NB4 (cell line): Measurements from ENCODE around the gene KIDINS220.

Experiments used
- DNase-seq: peaks from one replicate; pipeline ENCODE4 v3.0.0; 2010; ENCODE audit warnings: low read depth
- H3K4me3 ChIP-seq: one replicate; pipeline ENCODE4 v1.5.1; 2011; ENCODE audit warnings: mild to moderate bottlenecking, low read depth, low read length, moderate library complexity
- CTCF ChIP-seq: IDR thresholded peaks from one replicate; pipeline ENCODE4 v1.5.1; 2012; ENCODE audit warnings: low read depth, low read length
- MAX ChIP-seq: IDR thresholded peaks from 2 replicates; pipeline ENCODE4 v1.6.1; 2011; ENCODE audit warnings: low read depth, low read length
- MYC ChIP-seq: IDR thresholded peaks from 2 replicates; pipeline ENCODE4 v1.6.1; 2011; ENCODE audit warnings: low read depth, low read length
- POLR2A ChIP-seq: IDR thresholded peaks from 2 replicates; pipeline ENCODE4 v1.6.1; 2011; ENCODE audit warnings: mild to moderate bottlenecking; ENCODE audit not compliant: insufficient read length; ENCODE audit errors: extremely low read depth

KIDINS220 gene

GRCh38 chr2:8796315-8796848, 41.0 kb downstream of the KIDINS220 start:
- no peak for DNase-seq
- TF ChIP-seq CTCF, result no peak
- TF ChIP-seq MAX, result no peak
- no peak for TF ChIP-seq MYC
- TF ChIP-seq POLR2A, result no peak
- H3K4me3 ChIP-seq, result no peak overlapping the region

- no peak overlapping the region for H3K4me3 ChIP-seq
- no peak for DNase-seq
- TF ChIP-seq CTCF (no peak), MAX (no peak), POLR2A (no peak), MYC (no peak)
These were observed 42.2 kb downstream of the KIDINS220 start for GRCh38 chr2:8794923-8795825.

DNA sequence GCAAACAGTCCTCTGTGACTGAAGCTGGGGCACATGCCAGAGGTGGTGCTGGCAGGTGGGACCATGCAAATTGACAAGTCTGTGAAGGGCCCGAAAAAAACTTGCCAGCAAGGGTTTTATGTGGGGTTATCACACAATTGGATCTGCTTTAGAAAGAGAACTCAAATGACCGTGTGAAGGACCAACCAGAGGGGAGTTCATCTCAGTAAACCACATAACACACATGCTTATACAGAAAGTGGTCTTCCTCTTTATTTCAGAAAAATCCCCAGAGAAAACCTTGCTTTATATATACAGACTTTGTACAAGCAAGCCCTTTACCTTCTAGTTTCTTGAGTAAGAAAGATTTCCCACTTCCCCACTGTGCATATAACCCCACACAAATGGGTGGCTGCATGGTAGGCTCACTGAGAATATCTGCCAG, 46.7 kb downstream of the KIDINS220 start:
- H3K4me3 ChIP-seq, result no peak overlapping the region
- no peak for TF ChIP-seq MAX
- no peak for TF ChIP-seq POLR2A
- no peak for TF ChIP-seq MYC
- no peak for TF ChIP-seq CTCF
- DNase-seq, result peak; percentile 4

DNA sequence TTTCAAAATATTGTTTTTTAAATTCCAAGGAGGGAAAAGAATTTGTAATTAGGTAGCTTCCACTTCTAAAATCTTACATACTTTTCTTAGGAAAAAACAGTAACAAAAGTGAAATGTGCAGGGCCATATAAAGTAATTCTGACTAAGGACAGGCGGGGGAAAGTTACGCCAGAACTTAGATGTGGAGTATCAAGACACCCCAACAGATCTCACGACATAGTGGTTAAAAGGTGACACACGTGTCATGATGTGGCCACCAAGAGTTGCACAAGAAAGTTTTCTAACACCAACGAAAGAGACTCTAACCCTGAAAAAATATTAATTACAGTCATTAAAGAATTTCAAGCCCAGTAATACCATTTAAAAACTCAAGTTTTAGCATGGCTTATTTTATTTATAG, 51.0 kb downstream of the KIDINS220 start:
- no peak for TF ChIP-seq POLR2A
- H3K4me3 ChIP-seq, result no peak overlapping the region
- DNase-seq, result peak; percentile 49

DNA sequence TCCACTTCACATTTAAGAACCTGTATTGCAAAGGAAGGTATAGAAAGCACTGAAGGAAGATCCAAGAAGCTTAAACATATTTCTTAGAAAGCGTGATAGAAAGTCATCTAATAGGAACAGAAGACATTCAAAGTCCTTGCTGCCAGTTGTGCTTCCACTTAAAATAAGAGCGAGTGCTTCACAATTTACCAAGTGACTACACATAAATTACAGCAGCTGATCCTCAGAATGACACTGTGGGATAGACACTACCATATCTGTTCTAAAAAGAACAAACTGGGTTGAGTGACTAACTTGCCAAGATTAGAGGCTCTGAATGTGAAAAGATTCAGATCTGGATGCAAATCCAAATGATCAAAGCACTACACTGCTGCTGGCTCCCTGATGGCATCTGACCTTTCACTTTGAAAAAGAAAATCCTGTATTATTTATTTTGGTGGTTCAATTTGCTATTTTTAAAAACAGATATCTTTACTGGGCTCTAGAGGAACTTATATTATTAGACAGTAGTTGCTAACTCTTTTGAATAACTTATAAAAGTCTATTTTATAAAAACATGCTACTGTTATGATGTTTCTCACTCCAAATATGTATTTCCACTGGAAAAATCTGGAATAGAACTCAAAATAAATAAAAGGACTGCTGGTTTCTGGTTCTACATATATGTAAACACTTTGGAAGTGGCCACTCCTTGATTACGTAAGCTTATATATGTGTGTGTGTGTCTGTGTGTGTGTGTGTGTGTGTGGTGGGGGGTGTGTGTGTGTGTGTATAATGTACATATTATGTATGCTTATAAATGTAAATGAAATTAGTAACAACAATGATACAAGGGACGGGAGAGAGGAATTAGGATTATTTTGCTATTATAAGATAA, 57.4 kb downstream of the KIDINS220 start:
- TF ChIP-seq MYC (no peak), CTCF (no peak), MAX (no peak), POLR2A (no peak)
- no peak for DNase-seq
- no peak overlapping the region for H3K4me3 ChIP-seq

DNA sequence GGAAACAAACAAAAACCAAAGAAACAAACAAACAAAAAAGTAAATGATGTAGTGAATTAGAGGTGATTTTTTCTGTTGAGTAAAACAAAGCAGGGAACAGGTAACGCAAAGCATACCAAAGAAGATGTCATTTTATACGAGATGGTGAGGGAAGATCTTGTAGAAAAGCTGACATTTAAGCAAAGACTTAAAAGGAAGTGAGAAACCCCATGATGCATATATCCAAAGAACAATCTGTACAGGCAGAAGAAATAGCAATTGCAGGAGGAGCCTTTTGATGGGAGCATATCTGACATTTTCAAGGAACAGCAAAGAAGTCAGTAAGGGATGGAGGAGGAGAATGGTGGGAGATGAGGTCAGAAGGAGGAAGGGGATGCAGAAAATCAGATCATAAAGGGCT, 63.0 kb downstream of the KIDINS220 start:
- no peak overlapping the region for H3K4me3 ChIP-seq
- DNase-seq, result no peak
- no peak for TF ChIP-seq MAX
- TF ChIP-seq MYC, result no peak
- TF ChIP-seq CTCF, result no peak
- TF ChIP-seq POLR2A, result no peak
